ENCODE results near the gene RECQL5. TPM values are rescaled to one million over a fixed set of nuclear protein-coding genes. Genes with fewer than 3 reads are reported as not detected.
"Not testable (repeated sequence)": the region's sequence is repeated elsewhere in the genome, so short reads cannot be mapped to it uniquely, and the experiment has no call there.

Gene RECQL5
- total and polyA plus RNA-seq, 7 experiments from 2014 or later = 12.4 to 76.5 (median 43.5) TPM

- intact Hi-C loops (cut with micrococcal nuclease) = loop anchor here (1.0 to 10.0 kb wide), 12 partner anchors 8 to 1138 kb away; partner anchors contain the start of genes GGA3 (in 2 of the 2), LLGL2 (in 2 of the 2), MRPS7 (in 2 of the 2) and TSEN54 (in 2 of the 2)
- Mint-ChIP-seq H3K9me3 (no peaks in the 10 kb centered on the region), H3K4me1 (peaks cover 0 to 17% (median 11%) of the 10 kb centered on the region in 7 donors), H3K36me3 (no peaks in the 10 kb centered on the region), H3K27ac (peak overlapping the region in 6 of 9 donors; percentile 59 to 95 (median 86)), H3K4me3 (peak overlapping the region; percentile 57 to 95 (median 82)), H3K27me3 (peaks cover 0 to 31% (median 0%) of the 10 kb centered on the region in 5 donors)
- H3K9me3 ChIP-seq (ENCODE audit: control insufficient read depth in 2 of 3, low read length in 3 of 3) = no peaks in the 10 kb centered on the region
- DNase-seq (peak; percentile 81 to 98 (median 93)), ATAC-seq (peak; percentile 94)
- H3K36me3 ChIP-seq (ENCODE audit: control insufficient read depth in 2 of 3, insufficient read depth in 3 of 3, low read length in 3 of 3) = peaks cover 0 to 3% (median 0%) of the 10 kb centered on the region in 3 experiments
- H3K4me3 ChIP-seq (ENCODE audit: low read length) = peak overlapping the region; percentile 53
- no peaks in the 10 kb centered on the region for H3K27me3 ChIP-seq (ENCODE audit: control insufficient read depth in 2 of 2, insufficient read depth in 2 of 2, low read length in 2 of 2)
- H3K4me1 ChIP-seq (ENCODE audit: control insufficient read depth in 2 of 2, insufficient read depth in 2 of 2, low read length in 2 of 2) = peaks cover 0 to 2% of the 10 kb centered on the region in 2 donors
- ChIA-PET CTCF (interaction anchor here (0.7 to 1.5 kb wide), 4 partner anchors 12 to 162 kb away, joined by 3 to 4 read pairs (median 4); partner anchors contain the start of gene TSEN54), POLR2A (interaction anchor here (0.7 to 1.6 kb wide), 8 partner anchors 54 to 300 kb away, joined by 3 to 15 read pairs (median 6); partner anchors contain the start of genes LLGL2, SLC25A19 and TSEN54)
- peak overlapping the region; percentile 83 for H3K27ac ChIP-seq (ENCODE audit: low read depth, low read length)
Observed at GRCh38 chr17:75589012-75589918, 77.7 kb downstream of the RECQL5 start.

GRCh38 chr17:75588596-75589011 is 78.3 kb downstream of the RECQL5 start:
- H3K36me3 Mint-ChIP-seq = no peaks in the 10 kb centered on the region
- Histone ChIP-seq H3K9me3 (ENCODE audit: control insufficient read depth in 2 of 3, low read length in 3 of 3) (no peaks in the 10 kb centered on the region), H3K27ac (ENCODE audit: low read depth, low read length) (peak overlapping the region; percentile 83), H3K4me3 (ENCODE audit: low read length) (peak overlapping the region; percentile 53), H3K4me1 (ENCODE audit: control insufficient read depth in 2 of 2, insufficient read depth in 2 of 2, low read length in 2 of 2) (peaks cover 0 to 2% of the 10 kb centered on the region in 2 donors), H3K27me3 (ENCODE audit: control insufficient read depth in 2 of 2, insufficient read depth in 2 of 2, low read length in 2 of 2) (no peaks in the 10 kb centered on the region), H3K36me3 (ENCODE audit: control insufficient read depth in 2 of 3, insufficient read depth in 3 of 3, low read length in 3 of 3) (peaks cover 0 to 3% (median 0%) of the 10 kb centered on the region in 3 experiments)
- DNase-seq (peak in 2 of 9 donors; percentile 13 to 37), ATAC-seq (peak; percentile 22)
- intact Hi-C loops (cut with micrococcal nuclease) = loop anchor here (1.0 to 10.0 kb wide), 12 partner anchors 7 to 1139 kb away; partner anchors contain the start of genes GGA3 (in 2 of the 2), LLGL2 (in 2 of the 2), MRPS7 (in 2 of the 2) and TSEN54 (in 2 of the 2)
- peaks cover 0 to 33% (median 0%) of the 10 kb centered on the region in 5 donors for H3K27me3 Mint-ChIP-seq
- H3K9me3 Mint-ChIP-seq = no peaks in the 10 kb centered on the region
- POLR2A ChIA-PET = interaction anchor here (0.7 to 1.6 kb wide), 13 partner anchors 53 to 765 kb away, joined by 3 to 15 read pairs (median 5); partner anchors contain the start of genes LLGL2, PRPSAP1, RECQL5 and SAP30BP
- peak overlapping the region; percentile 58 to 85 (median 68) for H3K4me3 Mint-ChIP-seq
- peaks cover 0 to 17% (median 11%) of the 10 kb centered on the region in 7 donors for H3K4me1 Mint-ChIP-seq
- CTCF ChIA-PET = interaction anchor here (0.6 to 1.4 kb wide), 8 partner anchors 12 to 928 kb away, joined by 3 to 4 read pairs (median 4); partner anchors contain the start of gene TSEN54
- H3K27ac Mint-ChIP-seq = peak overlapping the region in 3 of 9 donors; percentile 28 to 56 (median 48)

- Mint-ChIP-seq H3K4me1 (peaks cover 0 to 17% (median 11%) of the 10 kb centered on the region in 7 donors), H3K36me3 (no peaks in the 10 kb centered on the region), H3K27me3 (peaks cover 0 to 34% (median 0%) of the 10 kb centered on the region in 5 donors), H3K27ac (peak within 1 kb of the TSS in 8 of 9 donors; percentile 20 to 76 (median 52)), H3K9me3 (no peaks in the 10 kb centered on the region), H3K4me3 (peak within 1 kb of the TSS; percentile 58 to 85 (median 71))
- intact Hi-C loops (cut with micrococcal nuclease) = loop anchor here (2.0 to 10.0 kb wide), 5 partner anchors 131 to 1139 kb away; partner anchors contain the start of genes GGA3 (in 2 of the 2), MRPS7 (in 2 of the 2), JMJD6 (in 1 of the 2) and METTL23 (in 1 of the 2)
- peak within 1 kb of the TSS; percentile 53 for H3K4me3 ChIP-seq (ENCODE audit: low read length)
- no peaks in the 10 kb centered on the region for H3K9me3 ChIP-seq (ENCODE audit: control insufficient read depth in 2 of 3, low read length in 3 of 3)
- DNase-seq (peak; percentile 53 to 69 (median 66)), ATAC-seq (peak; percentile 53)
- ChIA-PET POLR2A (interaction anchor here (0.7 to 1.6 kb wide), 13 partner anchors 53 to 765 kb away, joined by 3 to 15 read pairs (median 5); partner anchors contain the start of genes LLGL2, PRPSAP1, RECQL5 and SAP30BP), CTCF (interaction anchor here (0.6 to 1.4 kb wide), 8 partner anchors 12 to 929 kb away, joined by 3 to 4 read pairs (median 4); partner anchors contain the start of gene TSEN54)
- peaks cover 0 to 2% of the 10 kb centered on the region in 2 donors for H3K4me1 ChIP-seq (ENCODE audit: control insufficient read depth in 2 of 2, insufficient read depth in 2 of 2, low read length in 2 of 2)
- no peaks in the 10 kb centered on the region for H3K27me3 ChIP-seq (ENCODE audit: control insufficient read depth in 2 of 2, insufficient read depth in 2 of 2, low read length in 2 of 2)
- H3K36me3 ChIP-seq (ENCODE audit: control insufficient read depth in 2 of 3, insufficient read depth in 3 of 3, low read length in 3 of 3) = peaks cover 0 to 3% (median 0%) of the 10 kb centered on the region in 3 experiments
- H3K27ac ChIP-seq (ENCODE audit: low read depth, low read length) = peak within 1 kb of the TSS; percentile 83
Observed at GRCh38 chr17:75587675-75588595, 79.0 kb downstream of the RECQL5 start, which contains the start of gene MYO15B. Gene MYO15B, plus strand, starts transcription at chr17:75587800. Its CDS starts 258 bp downstream, at chr17:75588058.

- intact Hi-C loops (cut with micrococcal nuclease) = loop anchor here (5.0 to 10.0 kb wide), 2 partner anchors 320 to 1142 kb away; partner anchors contain the start of genes GGA3 (in 1 of the 2), JMJD6 (in 1 of the 2), METTL23 (in 1 of the 2) and MRPS7 (in 1 of the 2)
- peaks cover 6 to 20% (median 8%) of the 10 kb centered on the region in 7 donors for H3K4me1 Mint-ChIP-seq
- no peak overlapping the region for H3K4me3 ChIP-seq (ENCODE audit: low read length)
- H3K27ac ChIP-seq (ENCODE audit: low read depth, low read length) = no peak overlapping the region
- DNase-seq (no peak), ATAC-seq (no peak)
- no peaks in the 10 kb centered on the region for H3K27me3 ChIP-seq (ENCODE audit: control insufficient read depth in 2 of 2, insufficient read depth in 2 of 2, low read length in 2 of 2)
- peaks cover 0 to 49% (median 0%) of the 10 kb centered on the region in 5 donors for H3K27me3 Mint-ChIP-seq
- CTCF ChIA-PET = no interaction called here
- H3K9me3 ChIP-seq (ENCODE audit: control insufficient read depth in 2 of 3, low read length in 3 of 3) = no peaks in the 10 kb centered on the region
- H3K27ac Mint-ChIP-seq = no peak overlapping the region
- POLR2A ChIA-PET = no interaction called here
- H3K36me3 ChIP-seq (ENCODE audit: control insufficient read depth in 2 of 3, insufficient read depth in 3 of 3, low read length in 3 of 3) = no peaks in the 10 kb centered on the region
- H3K4me1 ChIP-seq (ENCODE audit: control insufficient read depth in 2 of 2, insufficient read depth in 2 of 2, low read length in 2 of 2) = peaks cover 0 to 2% of the 10 kb centered on the region in 2 donors
- peaks cover 0 to 4% (median 2%) of the 10 kb centered on the region in 11 donors for H3K9me3 Mint-ChIP-seq
- H3K4me3 Mint-ChIP-seq = no peak overlapping the region
- peaks cover 0 to 5% (median 0%) of the 10 kb centered on the region in 5 donors for H3K36me3 Mint-ChIP-seq
Observed at GRCh38 chr17:75584849-75585175, 82.1 kb downstream of the RECQL5 start.

- not testable (repeated sequence) for H3K27ac Mint-ChIP-seq; H3K27me3 ChIP-seq (ENCODE audit: control insufficient read depth in 2 of 2, insufficient read depth in 2 of 2, low read length in 2 of 2); H3K4me3 Mint-ChIP-seq; H3K4me1 ChIP-seq (ENCODE audit: control insufficient read depth in 2 of 2, insufficient read depth in 2 of 2, low read length in 2 of 2); H3K36me3 Mint-ChIP-seq; H3K9me3 Mint-ChIP-seq; DNase-seq; H3K4me3 ChIP-seq (ENCODE audit: low read length); H3K27ac ChIP-seq (ENCODE audit: low read depth, low read length); H3K9me3 ChIP-seq (ENCODE audit: control insufficient read depth in 2 of 3, low read length in 3 of 3); H3K36me3 ChIP-seq (ENCODE audit: control insufficient read depth in 2 of 3, insufficient read depth in 3 of 3, low read length in 3 of 3); ATAC-seq
- Mint-ChIP-seq H3K27me3 (peaks cover 0 to 52% (median 0%) of the 10 kb centered on the region in 5 donors), H3K4me1 (peaks cover 6 to 20% (median 8%) of the 10 kb centered on the region in 7 donors)
- ChIA-PET POLR2A (interaction anchor here (0.6 kb wide), 1 partner anchor 193 kb away, joined by 3 read pairs; no protein-coding TSS in a partner anchor), CTCF (interaction anchor here (0.6 kb wide), 2 partner anchors 182 to 393 kb away, joined by 3 to 7 read pairs; no protein-coding TSS in a partner anchor)
- intact Hi-C loops (cut with micrococcal nuclease) = loop anchor here in 1 of 2 donors (10.0 kb wide), 1 partner anchor 318 kb away; the partner anchor contains the start of genes GGA3 and MRPS7
Observed at GRCh38 chr17:75583197-75583596, 83.8 kb downstream of the RECQL5 start.

All from naive thymus-derived CD4-positive, alpha-beta T cell (primary cell).